ENCODE data around the gene ST6GALNAC6.

Gene ST6GALNAC6

DNA sequence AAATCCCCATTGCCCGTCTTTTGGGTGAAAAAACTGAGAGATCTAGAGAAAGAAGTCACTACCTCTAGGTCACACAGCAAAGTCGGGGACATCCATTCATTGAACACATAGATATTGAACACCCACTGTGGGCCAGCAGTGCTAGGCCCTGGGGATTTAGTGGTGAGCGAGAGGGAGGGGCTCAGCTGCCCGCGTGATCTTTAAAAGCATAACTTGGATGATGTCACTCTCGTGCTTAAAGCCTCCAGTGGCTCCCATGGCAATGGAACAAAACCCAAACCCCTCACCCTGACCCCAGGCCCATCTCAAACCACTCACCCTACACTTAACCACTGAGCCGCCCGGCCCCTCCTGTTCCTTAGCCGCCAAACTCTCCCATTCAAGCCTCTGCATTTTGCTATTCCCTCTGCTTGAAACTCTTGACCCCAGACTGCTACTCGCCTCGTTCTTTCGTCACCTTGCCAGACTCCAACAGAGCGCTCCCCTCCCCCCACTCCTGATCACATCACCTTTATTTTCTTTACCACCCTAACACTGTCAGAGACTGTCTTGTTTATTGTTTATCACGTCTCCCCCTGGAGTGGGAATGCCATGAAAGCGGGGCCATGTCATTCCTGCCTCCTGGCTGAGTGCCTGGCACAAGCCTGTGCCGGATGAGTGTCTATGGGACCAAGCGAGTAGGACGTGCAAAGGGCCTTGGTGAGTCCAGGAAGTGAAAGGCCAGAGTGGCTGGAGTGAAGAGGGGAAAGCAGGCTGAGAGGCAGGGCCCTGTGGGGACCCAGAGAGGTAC is 31.9 kb upstream of the ST6GALNAC6 start:
- no peak for DNase-seq

DNA sequence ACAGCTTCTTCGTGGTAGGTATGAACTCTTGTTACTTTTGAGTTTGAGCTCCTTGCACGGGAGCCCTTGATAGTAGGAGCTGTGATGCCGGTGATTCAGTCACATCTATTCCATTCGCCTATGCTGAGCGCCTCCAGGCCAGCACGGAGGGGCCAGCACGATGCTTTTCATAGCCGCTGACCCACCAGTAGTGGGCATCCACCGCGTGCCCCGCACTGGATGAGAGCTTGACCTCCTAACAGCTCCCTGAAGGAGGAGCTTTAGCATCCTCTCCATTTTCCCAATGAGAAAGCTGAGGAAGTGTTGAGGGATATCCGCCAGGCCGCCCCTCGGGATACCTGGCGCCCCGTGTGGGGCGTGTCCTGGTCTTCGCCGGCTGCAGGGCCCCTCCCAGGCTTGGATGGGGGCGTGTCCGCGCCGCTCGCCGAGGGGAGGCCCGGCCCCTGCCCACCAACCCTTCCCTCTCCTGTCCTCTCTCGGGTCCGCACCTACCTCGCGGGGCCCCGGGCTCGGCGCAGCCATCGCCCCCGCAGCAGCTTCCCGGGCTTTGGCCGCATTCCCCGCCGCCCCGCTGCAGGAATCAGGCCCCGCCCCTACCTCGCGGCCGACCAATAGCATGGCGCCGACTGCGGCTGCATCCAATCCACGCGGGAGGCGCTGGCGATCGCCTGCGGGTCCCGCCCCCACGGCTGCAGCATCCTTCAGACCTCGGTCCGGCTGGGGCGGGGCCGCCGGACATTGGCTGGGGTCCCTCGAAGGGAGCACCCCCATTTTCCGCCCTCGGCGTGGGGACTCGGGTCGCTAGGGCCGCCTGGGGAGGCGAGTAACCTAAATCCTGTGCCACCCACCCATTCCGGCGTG is 31.1 kb upstream of the ST6GALNAC6 start, which contains the start of gene PIP5KL1:
Gene PIP5KL1, minus strand, starts transcription at position 547 of the 861 bp plus-strand sequence. Its CDS starts 25 bp downstream, at position 522.
- DNase-seq = peak; percentile 51 to 76

DNA sequence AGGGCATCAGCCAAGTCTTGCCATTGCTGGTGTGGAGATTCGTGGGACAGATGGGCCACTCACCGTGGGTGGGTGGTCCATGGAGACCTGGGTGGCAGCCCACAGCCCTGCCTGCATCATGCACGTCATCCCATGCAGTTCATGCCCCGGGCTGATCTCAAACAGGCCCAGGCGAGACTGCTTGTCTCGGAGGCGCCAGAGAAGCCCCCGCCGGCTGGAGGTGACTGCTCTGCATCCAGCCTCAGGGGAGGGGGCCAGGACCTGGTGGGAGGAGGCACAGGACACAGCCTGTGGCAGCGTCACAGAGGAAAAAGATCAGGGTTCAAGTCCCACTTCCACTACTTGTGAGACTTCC is 30.2 kb upstream of the ST6GALNAC6 start:
- DNase-seq = no peak

DNA sequence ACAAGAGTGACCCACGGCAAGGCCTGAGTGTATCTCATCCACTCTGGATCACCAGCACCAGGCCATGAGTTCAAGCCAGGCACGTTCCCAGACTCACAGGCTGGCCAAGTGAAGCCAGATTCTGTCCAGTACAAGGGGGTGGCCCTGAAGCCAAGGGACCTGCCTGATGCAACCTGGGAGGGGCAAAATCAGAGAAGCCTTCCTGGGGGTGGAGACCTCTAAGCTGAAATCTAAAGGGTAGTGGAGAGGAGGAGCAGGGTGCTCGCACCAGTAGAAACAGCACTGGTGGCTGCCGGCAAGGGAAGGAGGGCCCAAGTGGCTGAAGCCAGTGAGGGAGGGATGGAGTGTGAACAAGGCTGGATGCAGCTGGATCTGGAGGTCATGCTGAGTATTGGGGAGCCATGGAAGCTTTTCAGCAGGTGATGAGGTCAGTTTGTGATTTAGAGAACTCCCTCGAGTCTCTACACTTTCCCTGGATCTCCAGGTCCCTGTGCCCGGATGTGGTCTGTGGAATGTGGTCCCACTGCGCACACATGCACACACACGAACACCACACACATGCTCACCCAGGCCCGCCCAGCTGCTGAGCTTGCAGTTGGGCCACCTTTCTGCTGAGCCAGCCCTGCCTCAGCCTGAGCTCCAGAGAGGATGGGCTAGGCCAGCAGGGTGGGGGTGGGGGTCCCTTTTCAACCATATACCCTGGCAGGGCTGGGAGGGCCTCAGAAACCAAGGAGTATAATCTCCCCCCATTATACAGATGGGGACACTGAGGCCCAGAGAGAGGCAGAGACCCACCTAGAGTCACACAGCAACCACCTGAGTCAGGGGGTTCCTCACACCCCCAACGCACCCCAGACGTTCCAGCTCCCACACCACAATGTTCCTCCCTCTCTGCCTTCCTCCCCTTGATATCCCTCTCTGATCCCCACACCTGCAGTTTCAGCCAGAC is 29.5 kb upstream of the ST6GALNAC6 start:
- no peak for DNase-seq

DNA sequence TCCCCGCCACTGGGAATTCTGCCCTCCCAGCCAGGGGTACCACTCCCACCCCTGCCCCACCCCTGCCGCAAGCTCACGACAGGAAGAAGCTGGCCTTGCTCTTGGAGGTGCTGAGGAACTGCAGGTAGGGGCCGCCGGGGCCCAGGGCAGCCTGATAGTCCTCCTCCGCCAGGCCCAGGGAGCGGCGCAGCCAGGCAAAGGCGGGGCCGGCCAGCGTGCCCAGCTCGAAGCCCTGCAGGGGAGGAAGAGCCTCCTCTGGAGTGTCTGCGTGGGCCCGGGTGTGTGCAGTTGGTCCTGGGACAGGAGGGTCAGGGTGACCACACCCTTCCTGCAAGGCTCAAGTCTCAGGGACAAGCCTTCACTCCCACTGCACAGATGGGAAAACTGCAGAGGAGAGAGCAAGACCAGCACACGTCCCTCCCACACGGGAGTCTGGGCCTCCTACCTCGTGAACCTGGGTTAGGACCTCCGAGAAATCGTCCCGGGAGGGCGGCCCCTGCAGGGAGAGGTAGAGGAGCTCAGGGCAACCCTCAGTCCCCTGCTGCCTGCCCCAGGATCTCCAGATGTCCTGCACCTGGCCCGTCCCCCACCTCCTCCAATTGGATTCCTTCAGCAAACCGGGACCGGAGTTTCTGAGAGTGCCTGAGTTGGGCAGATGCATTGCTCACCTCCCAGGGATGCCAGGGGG is 28.7 kb upstream of the ST6GALNAC6 start:
- no peak for DNase-seq

DNA sequence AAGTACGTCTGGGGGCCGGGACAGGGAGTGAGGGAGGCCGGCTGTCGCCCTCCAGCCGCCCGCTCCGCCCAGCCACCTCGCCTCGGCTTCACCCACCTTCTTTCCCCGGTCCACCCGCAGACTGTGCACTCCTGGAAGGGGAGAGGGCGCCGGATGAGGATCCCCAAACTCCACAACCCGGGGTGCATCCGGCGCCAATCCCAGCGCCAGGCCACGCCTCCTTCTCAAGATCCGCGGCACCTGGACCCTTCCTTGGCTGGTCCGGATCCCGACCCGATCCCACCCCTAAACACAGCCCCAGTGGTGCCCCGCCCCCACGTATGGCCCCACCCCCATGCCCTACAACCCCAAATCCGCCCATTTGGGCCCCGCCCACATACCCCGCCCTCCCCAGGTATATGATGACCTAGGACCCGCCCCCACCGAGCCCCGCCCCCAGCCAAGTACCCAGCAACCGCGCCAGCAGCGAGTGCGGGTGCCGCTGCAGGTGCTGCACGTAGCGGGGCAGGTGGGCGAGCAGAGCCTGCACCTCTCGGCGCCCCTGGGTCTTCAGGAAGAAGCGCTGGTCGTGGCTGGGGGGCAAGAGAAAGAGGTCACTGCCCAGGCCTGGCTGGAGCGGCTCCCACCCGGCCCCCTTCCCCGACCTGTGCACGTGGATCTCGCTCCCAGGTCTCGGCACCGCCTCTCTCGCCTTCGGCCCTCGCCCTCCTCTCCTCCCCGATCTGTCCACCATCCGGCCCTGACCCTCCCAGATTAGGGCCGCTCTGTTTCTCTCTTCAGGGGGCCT is 28.0 kb upstream of the ST6GALNAC6 start:
- DNase-seq = no peak

DNA sequence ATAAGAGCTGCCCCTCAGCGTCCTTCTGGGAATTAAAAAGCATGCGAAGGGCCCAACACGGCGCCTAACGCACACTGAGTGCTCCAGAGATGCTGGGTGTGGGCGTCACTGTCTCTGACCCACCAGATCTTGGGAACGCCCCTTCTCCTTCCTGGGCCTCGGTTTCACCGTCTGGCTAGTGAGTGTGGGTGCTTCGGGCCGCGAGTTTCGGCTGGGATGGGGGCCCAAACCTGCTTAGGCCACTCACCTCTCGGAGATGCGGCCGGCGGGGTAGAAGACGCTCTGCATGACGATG is 27.4 kb upstream of the ST6GALNAC6 start:
- DNase-seq = no peak

DNA sequence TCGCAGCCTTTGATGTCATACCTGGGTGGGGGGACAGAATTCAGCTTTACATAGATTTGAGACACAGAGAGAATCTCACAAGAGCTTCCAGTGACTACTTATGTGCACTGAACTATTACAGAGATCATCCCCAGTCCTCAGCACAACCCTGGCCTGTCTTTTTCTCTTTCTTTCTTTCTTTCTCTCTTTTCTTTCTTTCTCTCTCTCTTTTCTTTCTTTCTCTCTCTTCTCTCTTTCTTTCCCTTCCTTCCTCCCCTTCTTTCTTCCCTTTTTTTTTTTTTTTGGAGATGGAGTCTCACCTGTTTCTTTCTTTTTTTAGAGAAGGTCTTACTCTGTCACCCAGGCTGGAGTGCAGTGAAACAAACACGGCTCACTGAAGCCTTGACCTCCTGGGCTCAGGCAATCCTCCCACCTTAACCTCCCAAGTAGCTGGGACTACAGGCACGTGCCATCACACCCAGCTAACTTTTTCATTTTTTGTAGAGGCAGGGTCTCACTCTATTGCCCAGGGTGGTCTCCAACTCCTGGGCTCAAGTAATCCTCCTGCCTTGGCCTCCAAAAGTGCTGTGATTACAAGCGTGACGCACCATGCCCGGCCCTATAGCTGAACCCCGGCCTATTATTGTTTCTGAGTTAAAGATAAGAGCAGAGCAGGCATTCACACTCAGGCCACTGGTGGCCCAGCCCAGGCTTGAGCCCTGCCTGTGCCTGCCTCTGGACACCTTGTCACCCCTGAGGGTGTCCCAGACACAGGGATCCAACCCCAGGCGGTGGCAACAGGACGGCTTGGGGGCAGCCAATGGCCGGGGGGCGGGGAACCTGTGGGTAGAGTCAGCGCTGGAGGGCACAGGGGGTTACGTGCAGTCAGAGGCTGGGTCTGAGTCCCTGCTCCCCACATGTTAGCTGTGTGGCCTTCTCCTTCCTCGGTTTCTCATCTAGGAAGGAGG is 26.8 kb upstream of the ST6GALNAC6 start:
- DNase-seq = no peak

DNA sequence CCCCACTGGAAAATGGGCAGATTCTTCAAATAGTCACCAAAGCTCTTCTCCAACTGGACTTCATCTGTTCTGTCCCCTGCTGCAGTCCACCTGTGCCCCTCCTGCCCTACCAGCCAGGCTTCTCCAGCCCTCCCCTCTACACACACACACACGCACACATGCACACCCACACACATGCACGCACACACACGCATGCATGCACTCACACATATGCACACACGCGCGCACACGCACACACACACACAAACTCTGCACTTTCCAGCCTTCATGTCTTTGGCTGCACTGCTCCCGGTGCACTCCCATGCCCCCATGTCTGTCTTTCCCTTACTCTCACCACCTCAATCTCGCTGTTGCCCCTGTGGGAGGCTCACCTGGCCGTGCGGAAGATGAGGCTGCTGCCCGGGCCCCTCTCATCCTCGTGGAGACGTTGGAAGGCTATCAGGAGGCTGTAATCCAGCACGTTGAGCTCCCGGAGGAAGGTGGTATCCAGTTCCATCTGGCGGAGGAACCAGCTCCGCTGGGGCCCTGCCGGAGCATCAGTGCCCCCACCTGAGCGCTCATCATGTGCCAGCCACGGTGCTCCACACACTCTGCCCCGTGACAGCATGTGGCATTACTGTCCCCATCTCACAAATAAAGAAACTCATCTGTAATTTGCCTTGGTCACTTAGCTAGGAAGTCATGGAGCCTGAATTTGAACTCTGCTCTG is 25.5 kb upstream of the ST6GALNAC6 start:
- DNase-seq = no peak

DNA sequence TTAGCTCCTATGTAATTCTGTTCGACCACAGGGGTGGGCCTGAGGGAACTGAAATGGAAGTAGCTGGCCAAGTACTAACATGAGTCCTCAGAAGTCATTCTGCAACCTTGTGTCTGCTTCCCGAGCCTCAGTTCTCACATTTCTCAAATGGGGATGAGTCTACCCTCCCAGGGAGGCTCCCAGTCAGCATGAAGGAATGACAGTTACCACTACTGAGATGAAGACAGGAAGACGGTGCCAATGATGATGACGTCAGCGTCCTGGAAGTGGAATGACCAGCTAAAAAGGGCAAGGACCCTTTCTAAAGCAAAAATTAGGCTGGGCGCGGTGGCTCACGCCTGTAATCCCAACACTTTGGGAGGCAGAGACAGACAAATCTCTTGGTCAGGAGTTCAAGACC is 24.4 kb upstream of the ST6GALNAC6 start:
- no peak for DNase-seq

DNA sequence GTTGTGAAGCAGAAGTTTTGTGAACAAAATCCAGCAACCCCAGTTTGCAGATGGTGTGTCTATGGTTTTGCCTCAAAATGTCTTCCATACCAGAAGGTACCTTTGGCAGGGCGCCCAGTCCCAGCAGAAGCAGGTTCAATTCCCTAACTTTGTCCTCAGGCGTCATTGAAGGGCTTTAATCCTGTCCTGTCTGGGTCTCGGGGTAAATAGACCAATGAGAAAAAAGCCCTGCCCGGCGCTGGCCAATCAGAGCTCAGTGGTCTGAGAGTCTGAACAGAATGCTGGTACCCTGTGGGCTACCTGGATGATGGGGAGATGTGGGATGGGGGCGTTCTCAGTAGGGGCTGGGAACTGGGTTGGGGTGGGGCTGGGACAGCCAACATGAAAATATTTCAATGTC is 23.6 kb upstream of the ST6GALNAC6 start:
- no peak for DNase-seq

DNA sequence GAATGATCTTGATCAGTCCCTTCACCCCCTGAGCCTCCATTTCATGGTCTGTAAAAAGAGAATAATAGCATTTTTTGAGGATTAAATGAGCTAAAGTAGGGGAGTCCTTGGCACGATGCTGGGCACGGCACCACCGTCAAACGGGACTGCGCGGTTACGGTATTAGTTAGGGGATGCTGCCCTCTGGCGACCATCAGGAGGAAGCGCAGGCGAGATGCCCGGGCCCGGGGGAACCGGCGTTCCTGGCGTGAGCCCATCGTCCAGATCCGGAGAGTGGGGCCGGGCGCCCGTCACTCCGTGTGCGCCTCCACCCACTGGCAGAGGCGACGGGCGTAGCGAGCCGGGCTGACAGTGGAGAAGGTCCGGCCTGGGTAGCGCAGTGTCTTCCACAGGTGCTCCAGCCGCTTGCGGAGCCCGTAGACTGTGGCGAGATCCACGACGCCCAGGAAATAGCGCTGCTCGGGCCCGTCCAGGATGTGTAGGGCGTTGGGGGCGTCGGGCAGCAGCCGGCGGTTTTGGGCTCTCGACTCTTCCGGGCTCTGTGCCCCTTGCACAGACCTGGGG is 22.2 kb upstream of the ST6GALNAC6 start:
- peak in 1 of 2 donors; percentile 77 for DNase-seq

DNA sequence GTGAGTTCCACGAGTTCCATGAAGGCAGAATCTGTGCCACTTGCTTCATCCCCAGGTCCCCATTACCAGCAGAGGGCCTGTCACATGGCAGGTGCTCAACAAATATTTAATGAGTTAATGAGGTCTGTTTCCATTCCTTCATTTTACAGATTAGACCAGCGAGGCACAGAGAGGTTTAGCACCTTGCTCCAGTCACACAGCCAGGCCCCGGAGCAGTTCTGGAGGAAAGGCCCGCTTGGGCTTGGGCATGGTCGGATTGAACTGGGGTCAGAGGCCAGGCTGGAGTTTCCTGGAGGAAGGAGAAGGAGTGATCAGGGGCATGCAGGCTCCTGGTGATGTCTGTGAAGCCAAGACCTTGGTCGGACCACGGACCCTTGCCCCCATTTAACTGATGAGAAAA is 21.4 kb upstream of the ST6GALNAC6 start:
- DNase-seq = no peak

DNA sequence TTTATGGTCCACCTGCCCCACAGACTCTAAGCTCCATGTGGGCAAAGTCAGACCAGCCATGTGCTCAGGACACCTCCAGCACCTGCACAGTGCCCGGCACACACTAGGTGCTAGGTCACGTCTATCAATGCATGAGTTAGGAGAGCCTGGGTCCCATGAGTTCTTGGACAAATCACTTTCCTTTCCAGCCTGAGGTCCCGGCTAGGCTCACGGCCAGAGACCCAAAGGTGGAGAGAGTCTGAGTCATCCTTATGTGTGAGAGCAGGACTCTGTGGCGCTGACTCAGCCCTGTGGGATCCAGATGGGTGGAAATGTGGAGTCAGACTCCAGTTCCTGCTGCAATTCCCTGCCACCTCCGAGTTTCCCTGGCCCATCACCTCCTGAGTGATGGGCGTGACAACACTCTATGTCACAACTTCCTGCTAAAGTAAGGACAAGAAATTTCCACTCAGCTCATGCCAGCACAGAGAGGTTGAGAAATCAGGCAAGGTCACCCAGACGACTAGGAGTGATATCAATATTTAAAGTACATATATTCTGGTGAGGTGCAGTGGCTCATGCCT is 19.9 kb upstream of the ST6GALNAC6 start:
- DNase-seq = peak; percentile 86 to 99

DNA sequence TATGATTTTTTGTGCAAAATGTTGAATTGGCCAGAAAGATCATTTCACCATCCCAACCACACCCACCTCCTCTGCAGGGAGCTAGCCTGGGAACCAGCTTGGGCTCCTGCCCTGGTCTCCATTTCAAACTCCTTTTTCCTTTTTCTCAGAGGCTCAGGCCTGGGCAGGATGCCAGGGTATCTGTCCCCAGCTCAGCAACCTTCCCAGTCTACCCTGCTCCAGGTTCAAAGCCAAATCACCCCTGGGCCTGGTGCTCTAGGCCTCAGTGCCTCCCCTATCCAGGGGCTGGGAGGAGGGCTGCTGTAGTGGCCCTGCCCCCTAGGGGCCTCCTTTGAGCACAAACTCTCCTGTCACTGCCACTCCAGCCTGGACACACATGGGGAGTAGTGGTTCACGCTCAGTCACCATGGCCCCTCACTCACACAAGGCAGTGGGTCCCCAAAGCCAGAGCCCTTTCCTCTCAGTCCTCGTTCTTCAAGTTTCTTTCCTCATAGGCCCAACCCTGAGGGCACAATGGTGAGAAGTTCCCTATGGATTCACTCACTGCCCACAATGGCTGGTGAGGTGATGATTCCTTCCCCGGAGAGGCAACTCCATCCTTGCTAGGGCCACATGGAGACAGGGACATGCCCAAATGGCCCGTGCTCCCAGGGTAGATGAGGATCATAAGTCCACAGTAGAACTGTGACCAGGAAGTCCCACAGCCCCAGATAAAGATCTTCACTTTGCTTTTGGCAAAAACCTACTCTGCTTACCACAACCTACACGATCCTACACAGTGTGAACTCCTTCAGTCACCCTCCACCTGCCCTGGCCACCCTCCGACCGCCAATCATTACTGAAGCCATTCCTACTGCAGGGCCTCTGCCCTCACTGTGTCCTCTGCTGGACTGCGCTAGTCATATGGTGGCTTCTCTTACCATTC is 19.0 kb upstream of the ST6GALNAC6 start:
- no peak for DNase-seq

DNA sequence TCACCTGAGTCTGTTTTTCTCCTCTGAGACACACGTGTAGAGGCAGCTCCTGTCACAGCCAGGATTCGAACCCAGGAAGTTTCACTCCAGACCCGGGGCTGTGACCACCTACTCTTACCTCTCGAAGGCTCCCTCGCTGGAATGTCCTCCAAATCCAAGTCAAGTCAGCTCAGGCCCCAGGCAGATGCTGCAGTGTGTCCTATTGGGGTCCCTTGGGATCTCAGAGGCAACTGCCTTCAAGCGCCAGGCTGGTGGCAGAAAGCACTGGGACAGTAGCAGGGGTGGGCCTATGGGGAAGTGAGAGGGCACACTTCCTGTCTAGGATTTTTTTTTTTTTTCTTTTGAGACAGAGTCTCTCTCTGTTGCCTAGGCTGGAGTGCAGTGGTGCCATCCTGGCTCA is 18.2 kb upstream of the ST6GALNAC6 start:
- DNase-seq = no peak

DNA sequence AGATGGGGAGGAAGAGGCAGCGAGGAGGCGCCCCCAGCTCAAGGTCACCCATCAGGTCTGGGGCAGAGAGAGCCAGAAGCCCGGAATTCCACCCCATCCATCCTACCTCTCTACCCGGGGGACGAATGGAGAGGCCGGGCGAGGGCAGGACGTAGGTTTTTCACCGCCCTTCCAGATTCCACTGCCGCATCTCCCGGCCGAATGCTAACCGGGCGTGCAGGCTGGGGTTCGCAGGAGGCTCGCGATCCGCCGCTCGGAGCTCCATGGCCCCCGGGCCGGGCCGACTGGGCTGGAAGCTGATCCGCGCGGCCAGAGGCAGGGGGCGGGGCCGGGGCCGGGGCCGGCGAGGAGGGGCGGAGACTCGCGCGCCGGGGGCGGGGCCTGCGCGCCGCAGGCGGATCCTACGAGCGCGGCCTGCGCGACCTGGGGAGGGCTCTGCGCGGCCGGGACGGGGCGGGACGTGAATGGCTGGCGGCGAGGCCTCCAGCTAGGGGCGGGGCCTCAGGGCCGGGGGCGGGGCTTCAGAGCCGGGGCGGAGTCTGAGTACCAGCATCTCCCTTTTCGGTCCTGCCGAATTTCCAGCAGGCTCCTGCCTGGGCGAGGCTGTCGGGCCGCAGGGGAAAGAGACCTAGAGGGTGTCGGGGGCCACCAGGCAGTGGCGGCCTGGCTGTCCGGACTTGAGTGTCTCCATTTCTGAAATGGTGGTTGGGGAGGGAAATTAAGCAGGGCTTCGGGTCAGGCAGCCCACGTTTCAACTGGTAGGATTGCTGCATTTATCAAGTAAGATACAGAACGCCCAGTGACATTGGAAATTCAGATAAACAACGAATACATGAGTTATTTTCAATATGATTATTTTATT is 17.5 kb upstream of the ST6GALNAC6 start, which contains the start of gene ST6GALNAC4:
Gene ST6GALNAC4, minus strand, starts transcription at position 322 of the 862 bp plus-strand sequence. CDS start 622 bp downstream, outside the sequence.
- DNase-seq = peak; percentile 89 to 97
